Central memory CD8-positive, alpha-beta T cell (primary cell): ENCODE data around the gene SH3GL1.
"Not testable (repeated sequence)": the region's sequence is repeated elsewhere in the genome, so short reads cannot be mapped to it uniquely, and the experiment has no call there.

Source experiments
- ATAC-seq: fragments of 150-1000 bp; cut with Tn5 transposase; replicated peaks from 2 replicates; pipeline ENCODE4 v1.10.0; 2022; ENCODE audit warnings: mild to moderate bottlenecking, moderate FRiP score, moderate number of reproducible peaks; ENCODE audit not compliant: poor library complexity, severe bottlenecking; ENCODE audit errors: extremely low read depth
- DNase-seq, 2 donors: peaks; one replicate each; pipeline ENCODE4 v3.0.0; 2021; ENCODE audit warnings: low spot score in 2 of 2
- H3K27ac Mint-ChIP-seq: one replicate; pipeline ENCODE4 v1.8.0; 2022; ENCODE audit warnings: low read depth, mild to moderate bottlenecking, moderate library complexity, mixed read lengths
- H3K27me3 Mint-ChIP-seq: one replicate; pipeline ENCODE4 v1.8.0; 2022; ENCODE audit warnings: mixed read lengths
- H3K36me3 Mint-ChIP-seq: one replicate; pipeline ENCODE4 v1.8.0; 2022; ENCODE audit warnings: mild to moderate bottlenecking, moderate library complexity, mixed read lengths; ENCODE audit not compliant: insufficient read depth
- H3K4me1 Mint-ChIP-seq: one replicate; pipeline ENCODE4 v1.8.0; 2022; ENCODE audit warnings: mixed read lengths
- H3K4me3 Mint-ChIP-seq: one replicate; pipeline ENCODE4 v1.8.0; 2022; ENCODE audit warnings: mild to moderate bottlenecking, moderate library complexity, mixed read lengths
- H3K9me3 Mint-ChIP-seq: one replicate; pipeline ENCODE4 v1.8.0; 2022; ENCODE audit warnings: mixed read lengths

Gene SH3GL1

DNA sequence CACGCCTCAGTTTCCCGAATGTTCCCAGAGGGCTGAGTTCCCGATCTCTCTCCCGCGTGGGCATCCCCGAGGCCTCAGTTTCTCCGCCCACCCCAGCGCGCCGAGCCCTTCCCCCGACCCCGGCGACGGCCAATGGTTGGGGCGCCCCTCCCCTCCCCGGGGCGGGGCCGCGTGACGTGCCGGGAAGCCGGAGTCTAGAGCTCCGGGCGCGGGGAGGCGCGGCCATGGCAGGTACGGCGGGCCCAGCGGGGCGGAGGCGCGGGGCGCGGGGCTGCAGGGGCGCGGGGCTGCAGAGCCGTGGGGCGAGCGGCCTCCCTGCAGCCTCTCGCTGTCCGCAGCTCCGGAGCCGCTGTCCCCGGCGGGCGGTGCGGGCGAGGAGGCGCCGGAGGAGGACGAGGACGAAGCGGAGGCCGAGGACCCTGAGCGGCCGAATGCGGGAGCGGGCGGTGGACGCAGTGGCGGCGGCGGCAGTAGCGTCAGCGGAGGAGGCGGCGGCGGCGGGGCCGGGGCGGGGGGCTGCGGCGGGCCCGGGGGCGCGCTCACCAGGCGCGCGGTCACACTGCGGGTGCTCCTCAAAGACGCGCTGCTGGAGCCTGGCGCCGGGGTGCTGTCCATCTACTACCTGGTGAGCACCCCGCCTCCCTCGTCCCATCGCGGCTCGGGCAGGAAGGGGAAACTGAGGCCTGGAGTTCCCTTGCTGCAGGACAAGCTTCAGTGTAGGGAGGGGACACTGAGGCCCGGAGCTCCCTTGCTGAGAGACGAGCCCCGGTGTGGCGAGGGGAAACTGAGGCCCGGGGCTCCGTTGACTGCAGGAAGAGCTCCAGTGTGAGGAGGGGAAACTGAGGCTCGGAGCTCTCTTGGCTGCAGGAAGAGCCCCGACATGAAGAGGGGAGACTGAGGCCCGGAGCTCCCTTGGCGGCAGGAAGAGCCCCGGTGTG is 56.7 kb downstream of the SH3GL1 start, which contains the start of gene MPND:
Gene MPND (plus strand): TSS at position 193 of the 938 bp plus-strand sequence. CDS start 32 bp downstream, at position 225.
- DNase-seq (peak; percentile 82), ATAC-seq (peak; percentile 77)
- Mint-ChIP-seq H3K27ac (peak within 1 kb of the TSS; percentile 82), H3K9me3 (no peaks in the 10 kb centered on the region), H3K27me3 (no peaks in the 10 kb centered on the region), H3K4me3 (peak within 1 kb of the TSS; percentile 87), H3K4me1 (peaks cover 31% of the 10 kb centered on the region), H3K36me3 (peaks cover 20% of the 10 kb centered on the region)

DNA sequence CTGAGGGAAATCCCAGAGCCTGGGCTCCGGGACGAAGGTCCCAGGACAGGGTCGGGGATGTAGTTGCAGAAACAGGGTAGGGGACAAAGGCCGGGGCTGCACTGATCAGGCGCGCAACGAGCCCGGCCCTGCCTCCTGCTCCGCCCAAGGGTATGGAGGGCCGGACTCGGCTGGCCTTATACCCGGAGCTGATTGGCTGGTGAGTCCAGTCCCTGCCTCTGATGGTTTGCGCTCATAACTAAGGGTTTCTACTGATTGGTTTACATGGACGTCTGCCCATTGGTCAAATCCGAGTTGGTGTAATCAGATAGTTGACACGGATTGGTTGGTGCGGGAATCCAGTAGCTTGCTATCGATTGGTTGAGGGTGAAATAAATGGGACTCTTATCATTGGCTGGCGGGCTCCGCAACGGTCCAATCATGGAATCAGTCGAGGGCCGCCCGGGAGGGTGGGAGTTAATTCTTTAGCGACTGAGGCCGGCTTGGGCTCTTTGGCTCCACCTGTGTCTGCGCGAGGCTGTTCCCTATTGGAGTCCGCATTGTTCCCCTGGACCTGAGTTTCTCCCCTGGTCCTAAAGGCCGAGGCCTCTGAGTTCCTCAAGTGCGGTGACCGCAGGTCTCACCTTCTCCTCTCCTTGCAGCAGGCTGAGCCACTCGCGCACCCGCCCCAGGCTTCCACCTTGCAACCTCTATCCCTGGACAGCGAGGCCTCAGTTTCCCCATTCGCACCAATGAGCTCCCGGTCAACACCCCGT is 57.6 kb downstream of the SH3GL1 start:
- H3K4me3 Mint-ChIP-seq, result peak overlapping the region; percentile 87
- peak overlapping the region; percentile 82 for H3K27ac Mint-ChIP-seq
- DNase-seq (peak; percentile 75 to 91), ATAC-seq (peak; percentile 85)
- H3K27me3 Mint-ChIP-seq, result no peaks in the 10 kb centered on the region
- peaks cover 14% of the 10 kb centered on the region for H3K36me3 Mint-ChIP-seq
- H3K9me3 Mint-ChIP-seq, result no peaks in the 10 kb centered on the region
- peaks cover 38% of the 10 kb centered on the region for H3K4me1 Mint-ChIP-seq

DNA sequence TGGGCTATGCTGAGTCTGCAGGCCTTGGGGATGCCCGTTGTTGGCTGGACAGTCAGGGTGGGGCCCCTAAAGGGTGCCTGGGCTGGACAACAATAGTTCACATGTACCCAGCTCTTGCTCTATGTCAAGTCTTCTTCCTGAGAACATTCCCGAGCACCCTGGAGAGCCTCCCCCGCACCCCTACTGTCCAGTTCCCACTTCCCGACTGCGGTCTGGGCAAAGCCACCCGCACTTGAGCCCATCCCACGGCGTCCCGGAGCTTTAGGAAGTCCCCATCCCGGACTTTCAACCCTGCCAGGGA is 58.1 kb downstream of the SH3GL1 start:
- Mint-ChIP-seq H3K9me3 (no peaks in the 10 kb centered on the region), H3K36me3 (peaks cover 13% of the 10 kb centered on the region)
- no peak for ATAC-seq

DNA sequence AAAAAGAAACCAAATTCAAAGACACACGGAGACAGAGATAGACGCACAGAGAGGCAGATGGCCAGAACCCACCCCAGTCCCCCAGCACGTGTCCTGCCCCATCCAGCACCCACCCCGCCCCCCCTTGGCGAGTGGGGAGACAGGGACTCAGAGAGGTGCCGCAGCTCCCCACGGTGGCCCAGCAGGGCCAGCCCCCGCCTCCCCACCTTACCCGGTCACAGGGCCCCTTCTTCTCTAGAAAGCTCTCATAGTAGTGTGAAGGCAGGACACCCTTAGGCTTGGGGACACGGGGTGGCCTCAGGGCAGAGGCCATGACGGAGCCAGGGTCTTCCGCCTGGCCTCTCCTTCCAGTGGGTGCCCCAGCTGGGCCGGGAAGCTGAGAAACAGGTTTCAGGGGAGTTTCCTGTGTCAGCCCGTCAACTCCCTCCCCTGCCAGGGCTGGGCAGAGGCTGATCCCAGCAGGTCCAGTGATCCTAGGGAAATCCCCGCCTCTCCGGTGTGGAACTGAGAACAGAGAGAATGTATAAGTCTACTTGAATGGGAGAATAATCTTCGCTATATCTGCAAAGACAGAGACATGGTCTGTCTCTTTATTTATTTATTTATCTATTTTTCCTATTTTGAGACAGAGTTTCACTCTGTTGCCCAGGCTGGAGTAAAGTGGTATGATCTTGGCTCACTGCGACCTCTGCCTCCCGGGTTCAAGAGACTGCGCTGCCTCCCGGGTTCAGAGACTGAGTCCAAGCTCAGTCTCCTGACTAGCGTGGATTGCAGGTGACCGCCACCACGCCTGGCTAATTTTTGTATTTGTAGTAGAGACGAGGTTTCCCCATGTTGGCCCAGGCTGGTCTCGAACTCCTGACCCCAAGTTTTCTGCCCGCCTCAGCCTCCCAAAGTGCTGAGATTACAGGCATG is 61.6 kb downstream of the SH3GL1 start, which contains the start of gene STAP2:
Gene STAP2 (minus strand): TSS at position 387 of the 915 bp plus-strand sequence. CDS start 74 bp downstream, at position 313.
- no peak for DNase-seq
- peak within 1 kb of the TSS; percentile 36 for H3K27ac Mint-ChIP-seq

More for the DNA sequence above, 58.1 kb downstream of the SH3GL1 start:
- peaks cover 38% of the 10 kb centered on the region for H3K4me1 Mint-ChIP-seq
- DNase-seq, result no peak
- peak overlapping the region; percentile 87 for H3K4me3 Mint-ChIP-seq
- H3K27ac Mint-ChIP-seq, result peak overlapping the region; percentile 82
- no peaks in the 10 kb centered on the region for H3K27me3 Mint-ChIP-seq

DNA sequence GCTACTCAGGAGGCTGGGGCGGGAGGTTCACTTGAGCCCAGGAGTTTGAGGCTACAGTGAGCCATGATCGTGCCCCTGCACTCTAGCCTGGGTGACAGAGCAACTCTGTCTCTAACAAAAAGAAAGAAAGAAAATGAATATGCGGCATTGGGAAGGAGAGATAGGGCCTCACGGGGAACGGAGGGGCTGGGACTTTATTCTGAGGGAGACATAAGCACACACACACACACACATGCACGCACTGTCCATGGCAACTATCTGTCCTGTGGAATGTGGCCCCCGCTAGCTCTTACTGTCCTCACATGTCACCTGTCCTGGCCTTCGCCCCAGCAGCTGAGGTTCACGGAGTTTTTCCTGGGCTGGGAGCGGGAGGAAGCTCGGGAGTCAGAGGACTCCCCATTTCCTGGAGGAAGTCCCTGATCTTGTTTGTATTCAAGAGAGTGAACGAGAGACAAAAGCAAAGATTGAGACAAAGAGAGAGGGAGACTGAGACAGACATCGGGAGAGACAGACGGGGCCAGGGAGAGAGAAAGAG is 62.4 kb downstream of the SH3GL1 start:
- no peak for ATAC-seq
- Mint-ChIP-seq H3K36me3 (peaks cover 6% of the 10 kb centered on the region), H3K27me3 (no peaks in the 10 kb centered on the region), H3K27ac (peak overlapping the region; percentile 36), H3K4me1 (peaks cover 19% of the 10 kb centered on the region), H3K4me3 (peak overlapping the region; percentile 51), H3K9me3 (no peaks in the 10 kb centered on the region)
- DNase-seq, result no peak

More for the DNA sequence above, 61.6 kb downstream of the SH3GL1 start, which contains the start of gene STAP2:
- Mint-ChIP-seq H3K36me3 (peaks cover 10% of the 10 kb centered on the region), H3K4me1 (peaks cover 24% of the 10 kb centered on the region), H3K27me3 (no peaks in the 10 kb centered on the region), H3K9me3 (no peaks in the 10 kb centered on the region), H3K4me3 (peak within 1 kb of the TSS; percentile 51)
- ATAC-seq, result no peak

DNA sequence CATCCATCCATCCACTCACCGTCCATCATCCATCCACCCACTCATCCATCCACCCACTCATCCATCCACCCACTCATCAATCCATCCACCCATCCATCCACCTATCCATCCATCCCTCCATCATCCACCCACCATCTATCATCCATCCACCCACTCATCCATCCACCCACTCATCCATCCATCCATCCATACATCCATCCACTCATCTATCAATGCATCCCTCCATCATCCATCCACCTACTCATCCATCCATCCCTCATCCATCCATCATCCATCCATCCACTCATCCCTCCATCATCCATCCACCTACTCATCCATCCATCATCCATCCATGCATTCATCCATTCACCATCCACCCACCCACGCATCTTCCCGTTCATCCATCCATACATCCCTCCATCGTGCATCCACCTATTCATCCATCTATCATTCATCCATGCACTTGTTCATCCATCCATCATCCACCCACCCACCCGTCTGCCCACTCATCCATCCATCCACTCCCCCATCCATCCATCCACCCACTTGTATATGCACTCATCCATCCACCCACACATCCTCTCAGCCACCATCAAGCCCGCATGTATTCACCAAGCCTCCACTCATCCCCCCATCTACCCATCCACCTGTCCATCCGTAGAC is 65.3 kb downstream of the SH3GL1 start:
- H3K36me3 Mint-ChIP-seq, result no peaks in the 10 kb centered on the region
- no peak overlapping the region for H3K27ac Mint-ChIP-seq
- H3K27me3 Mint-ChIP-seq, result no peaks in the 10 kb centered on the region
- DNase-seq (no peak), ATAC-seq (no peak)
- no peak overlapping the region for H3K4me3 Mint-ChIP-seq
- H3K4me1 Mint-ChIP-seq, result peaks cover 7% of the 10 kb centered on the region
- H3K9me3 Mint-ChIP-seq, result no peaks in the 10 kb centered on the region

DNA sequence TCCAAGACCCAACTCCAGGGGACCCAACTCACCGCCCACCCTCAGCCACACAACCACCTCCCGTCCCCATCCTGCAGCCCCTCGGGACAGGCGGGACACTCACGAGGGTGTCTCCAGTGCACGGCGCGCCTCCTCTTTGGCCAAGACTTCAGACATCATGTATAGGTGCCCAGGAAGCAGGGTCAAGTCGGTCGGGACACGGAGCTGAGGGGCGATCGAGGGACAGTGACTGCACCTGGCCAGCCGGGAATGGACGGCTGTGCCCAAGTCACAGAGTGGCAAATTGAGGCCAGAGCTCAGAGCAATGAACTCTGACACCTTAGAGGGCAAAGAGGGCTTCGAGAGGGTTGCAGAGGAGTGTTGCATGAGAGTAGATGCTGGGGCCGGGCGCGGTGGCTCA is 70.5 kb downstream of the SH3GL1 start:
- H3K4me1 Mint-ChIP-seq, result peaks cover 27% of the 10 kb centered on the region
- H3K9me3 Mint-ChIP-seq, result no peaks in the 10 kb centered on the region
- H3K27ac Mint-ChIP-seq, result no peak overlapping the region
- H3K4me3 Mint-ChIP-seq, result peak overlapping the region; percentile 78
- H3K27me3 Mint-ChIP-seq, result no peaks in the 10 kb centered on the region
- peaks cover 20% of the 10 kb centered on the region for H3K36me3 Mint-ChIP-seq
- no peak for ATAC-seq
- no peak for DNase-seq

DNA sequence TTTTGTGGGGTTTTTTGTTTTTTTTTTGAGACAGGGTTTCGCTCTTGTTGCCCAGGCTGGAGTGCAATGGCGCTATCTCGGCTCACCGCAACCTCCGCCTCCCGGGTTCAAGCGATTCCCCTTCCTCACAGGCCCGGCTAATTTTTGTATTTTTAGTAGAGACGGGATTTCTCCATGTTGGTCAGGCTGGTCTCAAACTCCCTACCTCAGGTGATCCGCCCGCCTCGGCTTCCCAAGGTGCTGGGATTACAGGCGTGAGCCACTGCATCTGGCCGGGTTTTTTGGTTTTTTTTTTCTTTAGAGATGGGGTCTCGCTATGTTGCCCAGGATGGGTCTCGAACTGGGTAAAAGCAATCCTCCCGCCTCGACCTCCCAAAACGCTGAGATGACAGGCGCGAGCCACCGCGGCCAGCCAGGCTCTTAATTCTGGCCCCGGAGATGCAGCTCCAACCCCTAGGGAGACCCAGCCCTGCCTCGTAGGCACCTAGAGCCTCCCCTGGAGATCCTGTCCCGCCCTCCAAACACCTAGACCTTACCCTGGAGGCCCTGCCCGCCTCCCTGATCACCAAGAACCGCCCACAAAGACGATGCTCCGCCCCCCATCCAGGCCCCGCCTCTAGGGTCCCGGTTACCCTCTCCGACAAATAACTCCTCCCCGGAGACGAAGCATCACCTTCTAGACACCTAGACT is 71.2 kb downstream of the SH3GL1 start:
- H3K4me3 Mint-ChIP-seq, result peak overlapping the region; percentile 78
- H3K27me3 Mint-ChIP-seq, H3K9me3 Mint-ChIP-seq, DNase-seq, ATAC-seq: not testable (repeated sequence)
- peaks cover 20% of the 10 kb centered on the region for H3K36me3 Mint-ChIP-seq
- H3K27ac Mint-ChIP-seq, result peak overlapping the region; percentile 75
- peaks cover 27% of the 10 kb centered on the region for H3K4me1 Mint-ChIP-seq

DNA sequence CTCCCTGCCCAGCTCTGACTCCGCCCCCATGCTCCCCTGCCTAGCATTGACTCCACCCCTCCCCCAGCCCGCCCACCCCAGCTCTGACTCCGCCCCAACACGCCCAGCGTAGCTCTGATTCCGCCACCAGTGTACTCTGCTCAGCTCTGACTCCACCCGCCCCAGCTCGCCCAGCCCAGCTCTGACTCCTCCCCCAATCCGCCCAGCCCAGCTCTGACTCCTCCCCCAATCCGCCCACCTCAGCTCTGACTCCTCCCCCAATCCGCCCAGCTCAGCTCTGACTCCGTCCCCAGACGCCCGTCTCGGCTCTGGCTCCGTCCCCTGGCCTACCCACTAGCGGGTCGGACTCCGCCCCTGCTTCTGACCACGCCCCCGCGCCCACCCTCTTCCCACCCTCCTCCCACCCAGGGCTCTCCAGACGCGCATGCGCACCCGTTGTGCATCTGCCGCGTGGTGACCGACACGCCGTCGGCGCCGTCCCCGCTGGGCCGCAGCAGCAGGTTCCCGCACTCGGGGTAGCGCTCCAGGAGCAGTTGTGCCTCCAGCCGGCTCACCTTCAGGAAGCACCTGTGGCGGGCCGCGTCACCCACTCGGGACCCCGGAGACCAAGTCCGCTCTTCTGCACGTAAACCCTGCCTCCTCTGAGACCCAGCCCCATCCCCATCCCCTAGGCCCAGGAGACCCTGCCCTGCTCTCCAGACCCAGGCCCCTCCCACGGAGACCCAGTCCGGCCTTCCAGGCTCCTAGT is 71.9 kb downstream of the SH3GL1 start:
- ATAC-seq, result peak; percentile 94
- Mint-ChIP-seq H3K4me3 (peak overlapping the region; percentile 78), H3K27me3 (no peaks in the 10 kb centered on the region), H3K4me1 (peaks cover 27% of the 10 kb centered on the region), H3K36me3 (peaks cover 20% of the 10 kb centered on the region), H3K27ac (peak overlapping the region; percentile 75), H3K9me3 (no peaks in the 10 kb centered on the region)
- peak; percentile 80 to 88 for DNase-seq

DNA sequence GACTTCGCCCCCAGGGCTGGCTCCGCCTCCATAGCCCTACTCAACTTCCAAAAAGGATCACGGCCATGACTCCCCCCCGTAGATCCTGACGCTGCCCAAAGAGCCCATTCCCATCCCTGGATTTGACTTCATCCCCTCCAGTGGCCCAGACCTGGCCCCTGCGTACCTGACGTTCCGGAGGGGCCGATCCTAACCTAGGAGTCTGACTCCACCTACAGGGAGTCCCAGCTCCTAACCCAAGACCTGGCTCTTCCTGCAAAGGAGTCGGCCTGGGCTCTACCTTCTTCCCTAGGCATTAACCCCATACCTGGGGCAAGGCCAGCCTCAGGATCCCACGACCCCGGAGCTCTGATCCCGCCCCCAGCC is 72.5 kb downstream of the SH3GL1 start:
- Mint-ChIP-seq H3K27me3 (no peaks in the 10 kb centered on the region), H3K9me3 (no peaks in the 10 kb centered on the region), H3K4me3 (peak overlapping the region; percentile 78), H3K27ac (peak overlapping the region; percentile 75), H3K4me1 (peaks cover 27% of the 10 kb centered on the region), H3K36me3 (peaks cover 20% of the 10 kb centered on the region)
- ATAC-seq (no peak), DNase-seq (no peak)
